IgD-negative memory B cell (primary cell): ENCODE data around the gene FOSL1. TPM values are rescaled to one million over a fixed set of nuclear protein-coding genes. Genes with fewer than 3 reads are reported as not detected.
"Not testable (repeated sequence)": the region's sequence is repeated elsewhere in the genome, so short reads cannot be mapped to it uniquely, and the experiment has no call there.

Experiments used
- H3K27ac Mint-ChIP-seq, 3 donors: one replicate each; pipeline ENCODE4 v1.8.0; 2020 to 2022; ENCODE audit warnings: mild to moderate bottlenecking in 3 of 3, mixed read lengths in 3 of 3, moderate library complexity in 1 of 3
- H3K27me3 Mint-ChIP-seq: one replicate; pipeline ENCODE4 v1.8.0; 2021; ENCODE audit warnings: mixed read lengths
- H3K36me3 Mint-ChIP-seq: one replicate; pipeline ENCODE4 v1.8.0; 2020; ENCODE audit warnings: mild to moderate bottlenecking, mixed read lengths
- H3K4me1 Mint-ChIP-seq, 3 donors: one replicate each; pipeline ENCODE4 v1.8.0; 2020 to 2022; ENCODE audit warnings: mixed read lengths in 3 of 3, mild to moderate bottlenecking in 1 of 3
- H3K4me3 Mint-ChIP-seq, 4 donors: one replicate each; pipeline ENCODE4 v1.8.0; 2020 to 2022; ENCODE audit warnings: mild to moderate bottlenecking in 4 of 4, mixed read lengths in 4 of 4, moderate library complexity in 3 of 4
- H3K9me3 Mint-ChIP-seq, 3 donors: one replicate each; pipeline ENCODE4 v1.8.0; 2020 to 2021; ENCODE audit warnings: mixed read lengths in 3 of 3, mild to moderate bottlenecking in 1 of 3
- polyA plus RNA-seq: library from polyadenylated mRNA; unstranded; fragments of 300-500 nt; fragmentation: Illumina TruSeq; gene quantifications from one replicate; pipeline ENCODE4 v1.2.3, GENCODE V29; 2021

Gene FOSL1
- polyA plus RNA-seq, 1 donor from 2014 or later: 0.79 TPM

DNA sequence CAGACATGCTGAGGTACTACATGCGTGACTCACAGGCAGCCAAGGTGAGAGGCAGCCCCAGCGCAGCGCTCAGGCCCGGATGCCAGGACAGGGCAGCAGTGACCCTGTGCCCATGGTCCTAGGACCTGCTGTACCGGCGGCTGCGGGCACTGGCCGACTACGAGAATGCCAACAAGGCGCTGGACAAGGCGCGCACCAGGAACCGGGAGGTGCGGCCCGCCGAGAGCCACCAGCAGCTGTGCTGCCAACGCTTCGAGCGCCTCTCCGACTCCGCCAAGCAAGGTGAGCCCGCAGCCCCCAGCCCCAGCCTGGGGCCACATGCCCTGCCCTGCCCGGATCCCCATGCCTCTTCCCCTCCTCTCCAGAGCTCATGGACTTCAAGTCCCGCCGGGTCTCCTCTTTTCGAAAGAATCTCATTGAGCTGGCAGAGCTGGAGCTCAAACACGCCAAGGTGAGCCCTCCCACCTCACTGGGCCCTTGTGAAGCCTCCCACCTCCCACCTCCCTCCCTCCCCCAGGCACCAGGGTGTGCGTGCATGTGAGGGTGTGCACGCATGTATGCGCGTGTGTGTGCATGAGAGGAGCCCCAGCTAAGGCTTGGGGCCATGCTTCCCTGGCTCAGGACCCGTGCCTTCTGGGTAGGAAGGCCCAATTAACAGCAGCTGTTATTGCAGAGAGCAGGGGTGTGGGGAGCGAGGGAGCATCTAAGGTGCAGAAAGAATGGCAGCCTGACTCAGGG is 47.5 kb downstream of the FOSL1 start:
- peak overlapping the region in 1 of 4 donors; percentile 96 for H3K4me3 Mint-ChIP-seq
- H3K27ac Mint-ChIP-seq: peak overlapping the region in 2 of 3 donors; percentile 82 to 92
- H3K36me3 Mint-ChIP-seq: peaks cover 6% of the 10 kb centered on the region

DNA sequence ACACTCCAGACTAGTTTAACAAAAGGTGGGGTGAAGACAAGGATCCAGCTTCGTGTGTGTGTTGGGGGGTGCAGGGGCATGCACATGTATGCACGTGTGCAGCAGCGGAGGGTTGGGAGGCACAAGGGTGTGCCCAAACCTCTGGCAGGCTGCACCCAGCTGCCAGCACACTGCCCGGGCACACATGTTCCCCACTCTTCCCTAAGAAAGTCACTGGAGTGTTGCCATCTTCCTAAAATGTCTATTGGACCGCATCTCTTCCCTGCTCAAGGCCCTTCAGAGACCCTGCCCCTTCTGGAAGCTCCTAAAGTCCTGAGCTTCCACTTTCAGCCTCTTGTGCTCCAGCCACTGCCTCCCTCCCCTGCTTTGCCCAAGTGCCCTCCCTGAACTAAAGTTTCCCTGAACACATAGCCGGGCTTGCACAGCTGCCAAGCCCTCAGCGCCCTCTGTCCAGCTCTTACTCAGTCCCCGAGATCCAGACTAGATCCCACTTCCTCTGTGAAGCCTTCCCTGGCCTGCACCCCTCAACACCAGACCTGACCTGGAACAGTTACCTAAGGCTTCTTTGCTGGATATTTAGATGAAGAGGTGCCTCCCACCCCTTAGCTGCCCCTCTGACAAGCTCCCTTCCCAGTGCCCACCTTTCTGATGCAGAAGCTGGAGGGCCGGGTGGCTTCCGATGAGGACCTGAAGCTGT is 48.2 kb downstream of the FOSL1 start:
- Mint-ChIP-seq H3K9me3 (no peaks in the 10 kb centered on the region), H3K36me3 (peaks cover 6% of the 10 kb centered on the region), H3K4me1 (peaks cover 21 to 28% (median 24%) of the 10 kb centered on the region in 3 donors), H3K27me3 (no peaks in the 10 kb centered on the region), H3K4me3 (peak overlapping the region in 1 of 4 donors; percentile 76), H3K27ac (peak overlapping the region in 2 of 3 donors; percentile 50 to 70)

More for the DNA sequence above, 47.5 kb downstream of the FOSL1 start:
- no peaks in the 10 kb centered on the region for H3K9me3 Mint-ChIP-seq
- no peaks in the 10 kb centered on the region for H3K27me3 Mint-ChIP-seq
- peaks cover 22 to 28% (median 24%) of the 10 kb centered on the region in 3 donors for H3K4me1 Mint-ChIP-seq

DNA sequence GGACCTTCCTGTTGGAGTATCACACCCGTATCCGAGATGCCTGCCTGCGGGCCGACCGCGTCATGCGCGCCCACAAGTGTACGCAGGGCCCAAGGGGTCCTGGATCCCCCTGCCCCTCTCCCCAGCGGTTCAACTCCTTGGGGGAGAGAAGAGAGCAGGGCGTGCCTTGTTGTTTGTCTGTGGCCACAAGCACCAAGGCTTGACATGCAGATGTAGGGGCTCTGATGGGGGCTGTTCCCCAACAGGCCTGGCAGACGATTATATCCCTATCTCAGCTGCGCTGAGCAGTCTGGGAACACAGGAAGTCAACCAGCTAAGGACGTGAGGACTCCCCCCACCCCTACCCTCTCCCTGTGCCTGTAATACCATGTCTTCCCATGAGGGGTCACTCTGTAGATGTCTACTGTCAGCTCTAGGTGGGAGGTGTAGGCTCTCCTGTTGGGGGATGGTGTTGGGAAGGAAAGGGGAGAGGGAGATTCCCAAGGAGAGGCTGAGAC is 49.1 kb downstream of the FOSL1 start:
- Mint-ChIP-seq H3K4me1 (peaks cover 13 to 21% (median 17%) of the 10 kb centered on the region in 3 donors), H3K9me3 (no peaks in the 10 kb centered on the region), H3K27ac (peak overlapping the region in 1 of 3 donors; percentile 31), H3K4me3 (no peak overlapping the region), H3K27me3 (no peaks in the 10 kb centered on the region), H3K36me3 (peaks cover 6% of the 10 kb centered on the region)

DNA sequence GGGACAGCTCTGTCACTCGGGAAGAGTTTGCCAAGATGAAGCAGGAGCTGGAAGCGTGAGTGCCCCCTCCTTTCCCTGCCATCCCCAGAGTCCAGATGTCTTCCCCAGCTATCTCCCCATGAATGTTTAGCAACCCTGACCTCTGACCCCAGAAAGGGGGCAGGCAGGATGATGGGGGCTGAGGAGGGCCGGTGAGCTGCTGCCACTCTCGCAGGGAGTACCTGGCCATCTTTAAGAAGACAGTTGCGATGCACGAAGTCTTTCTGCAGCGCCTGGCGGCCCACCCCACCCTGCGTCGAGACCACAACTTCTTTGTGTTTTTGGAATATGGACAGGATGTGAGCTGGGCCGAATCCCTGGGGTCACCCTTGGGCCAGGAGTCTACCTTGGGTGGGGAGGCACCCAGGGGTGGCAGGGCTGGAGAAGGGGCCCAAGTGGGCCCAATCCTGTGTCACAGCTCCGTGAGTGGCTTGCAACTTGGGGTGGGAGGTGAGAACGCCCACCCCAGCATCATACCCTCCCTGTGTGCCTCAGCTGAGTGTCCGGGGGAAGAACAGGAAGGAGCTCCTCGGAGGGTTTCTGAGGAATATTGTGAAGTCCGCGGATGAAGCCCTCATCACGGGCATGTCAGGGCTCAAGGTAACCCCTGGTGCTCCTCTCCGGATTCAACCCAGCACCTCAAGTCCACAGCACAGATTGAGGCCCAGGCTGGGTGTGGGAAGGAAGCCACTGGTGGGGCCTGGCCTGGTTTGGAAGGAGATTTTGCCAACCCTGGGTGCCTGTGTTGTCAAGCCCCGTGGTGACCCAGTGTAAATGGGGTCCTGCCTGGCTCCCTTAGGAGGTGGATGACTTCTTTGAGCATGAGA is 49.7 kb downstream of the FOSL1 start:
- Mint-ChIP-seq H3K4me3 (peak overlapping the region in 1 of 4 donors; percentile 20), H3K36me3 (peaks cover 5% of the 10 kb centered on the region), H3K9me3 (no peaks in the 10 kb centered on the region), H3K27ac (no peak overlapping the region), H3K4me1 (peaks cover 12 to 14% (median 13%) of the 10 kb centered on the region in 3 donors), H3K27me3 (no peaks in the 10 kb centered on the region)

DNA sequence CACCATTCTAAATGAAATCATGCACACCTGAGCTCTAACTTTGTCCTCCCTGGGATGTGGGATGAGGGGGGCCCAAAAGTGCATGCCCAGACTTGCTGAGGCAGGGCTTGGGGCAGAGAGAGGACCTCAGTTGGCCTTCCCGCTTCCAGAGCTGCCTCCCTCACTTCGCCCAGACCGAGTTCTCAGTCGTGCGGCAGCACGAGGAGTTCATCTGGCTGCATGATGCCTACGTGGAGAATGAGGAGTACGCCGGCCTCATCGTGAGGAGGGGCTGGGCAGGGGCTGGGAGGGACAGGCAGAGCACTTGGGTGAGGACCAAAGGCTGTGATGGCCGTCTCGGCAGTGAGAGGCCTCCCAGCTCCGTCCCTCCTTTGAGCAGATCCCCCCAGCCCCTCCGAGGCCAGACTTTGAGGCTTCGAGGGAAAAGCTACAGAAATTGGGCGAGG is 50.4 kb downstream of the FOSL1 start:
- Mint-ChIP-seq H3K36me3 (peaks cover 4% of the 10 kb centered on the region), H3K27me3 (no peaks in the 10 kb centered on the region), H3K27ac (peak overlapping the region in 1 of 3 donors; percentile 23), H3K4me3 (peak overlapping the region in 1 of 4 donors; percentile 20), H3K9me3 (no peaks in the 10 kb centered on the region), H3K4me1 (peaks cover 10 to 12% (median 10%) of the 10 kb centered on the region in 3 donors)

DNA sequence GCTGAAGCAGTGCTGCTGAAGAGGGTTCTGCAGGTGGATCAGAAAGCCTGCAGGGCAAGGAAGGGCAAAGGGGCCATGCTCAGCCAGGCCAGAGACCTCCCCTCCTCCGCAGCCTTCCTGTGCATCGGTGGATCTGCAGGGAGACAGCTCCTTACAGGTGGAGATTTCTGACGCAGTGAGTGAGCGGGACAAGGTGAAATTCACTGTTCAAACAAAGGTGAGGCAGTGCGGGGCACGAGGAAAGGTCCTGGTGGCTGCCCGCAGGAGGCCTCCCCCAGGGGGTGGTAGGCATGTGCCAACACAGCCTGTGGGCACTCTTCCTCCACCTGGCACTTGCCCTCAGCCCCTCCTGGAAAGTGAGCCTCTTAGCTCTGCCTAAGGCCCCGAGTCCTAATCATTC is 50.8 kb downstream of the FOSL1 start:
- peaks cover 6 to 7% (median 7%) of the 10 kb centered on the region in 3 donors for H3K4me1 Mint-ChIP-seq
- no peaks in the 10 kb centered on the region for H3K9me3 Mint-ChIP-seq
- H3K27me3 Mint-ChIP-seq: no peaks in the 10 kb centered on the region
- H3K36me3 Mint-ChIP-seq: peaks cover 3% of the 10 kb centered on the region
- no peak overlapping the region for H3K4me3 Mint-ChIP-seq
- peak overlapping the region in 1 of 3 donors; percentile 23 for H3K27ac Mint-ChIP-seq

DNA sequence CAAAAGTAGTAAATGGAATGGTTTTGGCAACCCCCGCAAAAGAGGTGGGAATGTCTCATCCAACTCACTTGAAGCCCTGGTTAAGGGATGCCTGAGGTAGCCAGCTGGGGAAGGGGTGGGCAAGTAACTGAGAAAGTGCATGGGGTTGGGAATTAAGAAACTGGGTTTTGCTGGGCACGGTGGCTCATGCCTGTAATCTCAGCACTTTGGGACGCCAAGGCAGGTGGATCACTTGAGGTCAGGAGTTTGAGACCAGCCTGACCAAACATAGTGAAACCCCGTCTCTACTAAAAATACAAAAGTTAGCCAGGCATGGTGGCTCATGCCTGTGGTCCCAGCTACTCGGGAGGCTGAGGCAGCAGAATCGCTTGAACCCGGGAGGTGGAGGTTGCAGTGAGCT is 51.5 kb downstream of the FOSL1 start:
- H3K27me3 Mint-ChIP-seq, H3K9me3 Mint-ChIP-seq, H3K4me3 Mint-ChIP-seq, H3K36me3 Mint-ChIP-seq, H3K4me1 Mint-ChIP-seq: not testable (repeated sequence)
- H3K27ac Mint-ChIP-seq: peak overlapping the region in 1 of 3 donors; percentile 46

DNA sequence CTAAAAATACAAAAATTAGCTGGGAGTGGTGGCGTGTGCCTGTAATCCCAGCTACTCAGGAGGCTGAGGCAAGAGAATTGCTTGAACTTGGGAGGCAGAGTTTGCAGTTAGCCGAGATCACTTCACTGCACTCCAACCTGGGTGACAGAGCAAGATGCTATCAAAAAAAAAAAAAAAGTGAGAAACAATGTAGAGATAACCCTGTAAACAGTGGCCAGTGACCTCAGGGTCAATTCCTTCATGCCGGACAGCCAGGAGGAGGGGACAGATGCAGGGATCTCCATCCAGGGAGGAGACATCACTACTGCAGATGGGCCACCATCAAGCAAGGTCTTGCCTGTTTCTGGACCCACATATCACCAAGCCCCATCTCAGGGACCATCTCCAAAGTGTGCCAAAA is 52.4 kb downstream of the FOSL1 start:
- Mint-ChIP-seq H3K27me3 (no peaks in the 10 kb centered on the region), H3K4me3 (no peak overlapping the region), H3K36me3 (no peaks in the 10 kb centered on the region), H3K4me1 (peaks cover 0 to 5% (median 2%) of the 10 kb centered on the region in 3 donors), H3K27ac (no peak overlapping the region), H3K9me3 (no peaks in the 10 kb centered on the region)

DNA sequence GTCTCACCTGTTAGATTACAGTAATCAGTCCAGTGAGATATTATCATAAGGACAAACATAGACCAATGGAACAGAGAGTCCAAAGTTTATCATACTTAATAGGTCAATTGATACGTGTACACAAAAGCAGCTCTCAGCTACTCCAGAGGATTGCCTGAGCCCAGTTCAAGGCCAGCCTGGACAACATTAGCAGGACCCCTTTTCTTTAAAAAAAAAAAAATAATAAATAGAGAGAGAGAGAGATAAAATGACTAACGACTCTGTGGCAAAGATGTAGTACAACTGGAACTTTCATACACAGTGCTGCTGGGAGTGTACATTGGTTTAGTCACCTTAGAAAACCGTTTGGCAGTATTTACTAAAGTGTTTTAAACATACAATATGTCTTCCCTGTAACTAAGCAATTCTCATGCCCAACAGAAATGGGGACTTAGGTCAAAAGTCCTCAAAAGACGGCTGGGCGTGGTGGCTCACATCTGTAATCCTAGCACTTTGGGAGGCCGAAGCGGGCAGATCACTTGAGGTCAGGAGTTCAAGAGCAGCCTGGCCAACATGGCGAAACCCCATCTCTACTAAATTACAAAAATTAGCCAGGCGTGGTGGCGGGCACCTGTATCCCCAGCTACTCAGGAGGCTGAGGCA is 55.8 kb downstream of the FOSL1 start:
- Mint-ChIP-seq H3K27ac (no peak overlapping the region), H3K4me3 (no peak overlapping the region), H3K36me3 (no peaks in the 10 kb centered on the region), H3K4me1 (no peaks in the 10 kb centered on the region), H3K9me3 (no peaks in the 10 kb centered on the region), H3K27me3 (no peaks in the 10 kb centered on the region)

DNA sequence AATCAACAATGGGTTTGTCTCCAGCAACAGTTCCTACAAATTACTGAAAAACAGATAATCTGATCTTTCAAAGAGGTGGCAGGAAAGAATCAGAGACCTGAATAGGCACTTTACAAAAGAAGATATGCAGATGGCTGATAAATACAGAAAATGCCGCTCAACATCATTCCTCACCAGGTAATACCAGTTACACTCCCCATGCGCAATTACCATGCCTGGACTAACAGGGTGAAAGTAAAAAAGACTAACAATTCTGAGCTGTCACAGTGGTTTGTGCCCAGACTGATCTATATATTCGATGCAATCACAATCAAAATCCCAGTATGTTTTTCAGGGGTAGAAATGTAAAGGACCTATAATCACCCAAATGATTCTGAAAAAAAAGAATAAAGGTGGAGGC is 56.4 kb downstream of the FOSL1 start:
- H3K36me3 Mint-ChIP-seq: no peaks in the 10 kb centered on the region
- no peaks in the 10 kb centered on the region for H3K27me3 Mint-ChIP-seq
- no peaks in the 10 kb centered on the region for H3K9me3 Mint-ChIP-seq
- H3K27ac Mint-ChIP-seq: no peak overlapping the region
- no peak overlapping the region for H3K4me3 Mint-ChIP-seq
- H3K4me1 Mint-ChIP-seq: no peaks in the 10 kb centered on the region

DNA sequence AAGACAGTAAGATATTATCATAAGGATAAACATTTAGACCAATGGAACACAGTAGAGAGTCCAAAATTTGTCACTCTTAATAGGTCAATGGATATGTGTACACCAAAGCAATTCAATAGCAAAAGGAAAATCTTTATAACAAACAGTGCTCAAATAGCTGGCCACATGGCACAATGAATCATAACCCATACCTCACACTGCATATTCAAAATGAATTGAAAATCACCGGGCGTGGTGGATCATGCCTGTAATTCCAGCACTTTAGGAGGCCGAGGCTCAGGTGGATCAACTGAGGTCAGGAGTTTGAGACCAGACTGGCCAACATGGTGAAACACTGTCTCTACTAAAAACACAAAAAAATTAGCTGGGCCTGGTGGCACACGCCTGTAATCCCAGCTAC is 58.0 kb downstream of the FOSL1 start:
- H3K36me3 Mint-ChIP-seq: no peaks in the 10 kb centered on the region
- no peak overlapping the region for H3K4me3 Mint-ChIP-seq
- no peaks in the 10 kb centered on the region for H3K9me3 Mint-ChIP-seq
- H3K27me3 Mint-ChIP-seq: no peaks in the 10 kb centered on the region
- H3K27ac Mint-ChIP-seq: no peak overlapping the region
- no peaks in the 10 kb centered on the region for H3K4me1 Mint-ChIP-seq

Other genes starting within 250 kb of the FOSL1 start
- gene RELA, start 237.5 kb downstream of the FOSL1 start, polyA plus RNA-seq: 66.7 TPM
- 62.6 TPM for gene KAT5, start 188.1 kb downstream of the FOSL1 start, polyA plus RNA-seq
- gene RNASEH2C, start 179.6 kb downstream of the FOSL1 start, polyA plus RNA-seq: 120 TPM
- 17.2 TPM for gene AP5B1, start 119.4 kb downstream of the FOSL1 start, polyA plus RNA-seq
- not detected for gene OVOL1, start 113.3 kb downstream of the FOSL1 start, polyA plus RNA-seq
- gene SNX32, start 66.4 kb downstream of the FOSL1 start, polyA plus RNA-seq: 0.78 TPM
- gene CFL1, start 42.2 kb downstream of the FOSL1 start, polyA plus RNA-seq: 2,244 TPM
- 38.7 TPM for gene MUS81, start 40.0 kb downstream of the FOSL1 start, polyA plus RNA-seq
- 0.29 TPM for gene EFEMP2, start 27.6 kb downstream of the FOSL1 start, polyA plus RNA-seq
- 29.2 TPM for gene CTSW, start 20.6 kb downstream of the FOSL1 start, polyA plus RNA-seq
- gene FIBP, start 11.9 kb downstream of the FOSL1 start, polyA plus RNA-seq: 97.0 TPM
- 83.9 TPM for gene CCDC85B, start 9.7 kb downstream of the FOSL1 start, polyA plus RNA-seq
- gene C11orf68, start 18.7 kb upstream of the FOSL1 start, polyA plus RNA-seq: 61.6 TPM
- 90.7 TPM for gene DRAP1, start 19.0 kb upstream of the FOSL1 start, polyA plus RNA-seq
- gene TSGA10IP, start 45.1 kb upstream of the FOSL1 start, polyA plus RNA-seq: not detected
- 53.1 TPM for gene SART1, start 61.3 kb upstream of the FOSL1 start, polyA plus RNA-seq
- gene EIF1AD, start 101.8 kb upstream of the FOSL1 start, polyA plus RNA-seq: 35.8 TPM
- gene BANF1, start 102.1 kb upstream of the FOSL1 start, polyA plus RNA-seq: 284 TPM
- gene CST6, start 111.6 kb upstream of the FOSL1 start, polyA plus RNA-seq: not detected
- not detected for gene CATSPER1, start 126.1 kb upstream of the FOSL1 start, polyA plus RNA-seq
- gene GAL3ST3, start 148.8 kb upstream of the FOSL1 start, polyA plus RNA-seq: not detected
- 91.8 TPM for gene SF3B2, start 152.0 kb upstream of the FOSL1 start, polyA plus RNA-seq
- gene PACS1, start 169.9 kb upstream of the FOSL1 start, polyA plus RNA-seq: 72.9 TPM